Activated T-cell treated with anti-CD3 and anti-CD28 coated beads, Interleukin-2, amount 50 U/mL, for 72 hours (primary cell): ENCODE results near the gene USP36. TPM values are rescaled to one million over a fixed set of nuclear protein-coding genes. Genes with fewer than 3 reads are reported as not detected.

ENCODE experiments used
- ATAC-seq, 2 donors: fragments of 150-1000 bp; cut with Tn5 transposase; replicated peaks in 1 of 2; 2 replicates each; pipeline ENCODE4 v1.10.0; 2021; ENCODE audit warnings: moderate library complexity in 2 of 2, mild to moderate bottlenecking in 1 of 2
- DNase-seq, 2 donors: peaks; one replicate each; pipeline ENCODE4 v3.0.0; 2021 to 2022; ENCODE audit warnings: mixed read lengths in 1 of 2
- H3K27ac Mint-ChIP-seq: one replicate; pipeline ENCODE4 v1.8.0; 2022; ENCODE audit warnings: mild to moderate bottlenecking, moderate library complexity, mixed read lengths
- H3K27me3 Mint-ChIP-seq: one replicate; pipeline ENCODE4 v1.8.0; 2022; ENCODE audit warnings: low read depth, mixed read lengths
- H3K36me3 Mint-ChIP-seq, 2 donors: one replicate each; pipeline ENCODE4 v1.8.0; 2022; ENCODE audit warnings: mixed read lengths in 2 of 2, mild to moderate bottlenecking in 1 of 2; ENCODE audit not compliant: insufficient read depth in 2 of 2
- H3K4me1 Mint-ChIP-seq: one replicate; pipeline ENCODE4 v1.8.0; 2022; ENCODE audit warnings: low read depth, mixed read lengths
- H3K4me3 Mint-ChIP-seq, 2 donors: one replicate each; pipeline ENCODE4 v1.8.0; 2022; ENCODE audit warnings: mild to moderate bottlenecking in 2 of 2, mixed read lengths in 2 of 2, moderate library complexity in 2 of 2
- H3K9me3 Mint-ChIP-seq, 2 donors: one replicate each; pipeline ENCODE4 v1.8.0; 2022; ENCODE audit warnings: mixed read lengths in 2 of 2
- total RNA-seq, 2 donors: library from RNA; stranded (reverse); gene quantifications; one replicate each; pipeline ENCODE4 v1.2.3, GENCODE V29; 2022

USP36 gene
- total RNA-seq, 2 donors from 2014 or later, result 113 to 124 TPM

DNA sequence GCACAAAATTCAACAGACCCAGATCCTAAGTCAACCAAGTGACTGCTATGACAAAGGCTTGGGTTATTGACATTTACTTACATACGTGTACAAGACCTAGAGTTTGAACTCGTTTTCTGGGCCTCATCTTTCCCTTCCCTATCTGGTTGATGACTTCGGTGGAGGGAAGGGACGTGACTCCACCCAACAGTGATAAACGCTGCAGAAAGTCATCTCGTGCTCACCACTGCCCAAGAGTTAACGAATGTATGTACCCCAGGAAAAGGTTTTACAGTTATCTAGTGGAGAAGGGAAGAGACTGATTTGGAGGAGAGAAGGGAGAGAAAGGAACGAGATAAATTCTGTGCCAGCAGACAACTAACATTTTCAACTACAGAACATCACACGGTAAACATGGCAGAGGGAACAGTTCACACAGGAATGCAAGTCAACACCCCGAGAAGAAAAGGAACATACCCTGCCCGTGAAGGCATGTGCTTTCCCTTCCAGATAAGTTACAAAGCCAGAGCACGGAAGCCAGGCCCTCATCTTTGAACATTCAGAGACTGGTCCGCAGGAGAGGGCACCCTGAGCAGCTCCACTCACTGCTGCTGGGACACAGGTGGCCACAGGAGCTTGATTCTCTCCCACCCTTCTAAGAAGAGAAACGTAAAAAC is 44.6 kb downstream of the USP36 start:
- H3K9me3 Mint-ChIP-seq, result no peaks in the 10 kb centered on the region
- DNase-seq (no peak), ATAC-seq (no peak)
- H3K4me3 Mint-ChIP-seq, result no peak overlapping the region
- H3K27me3 Mint-ChIP-seq, result no peaks in the 10 kb centered on the region
- H3K4me1 Mint-ChIP-seq, result peaks cover 43% of the 10 kb centered on the region
- H3K27ac Mint-ChIP-seq, result no peak overlapping the region
- H3K36me3 Mint-ChIP-seq, result peaks cover 13 to 37% of the 10 kb centered on the region in 2 donors

DNA sequence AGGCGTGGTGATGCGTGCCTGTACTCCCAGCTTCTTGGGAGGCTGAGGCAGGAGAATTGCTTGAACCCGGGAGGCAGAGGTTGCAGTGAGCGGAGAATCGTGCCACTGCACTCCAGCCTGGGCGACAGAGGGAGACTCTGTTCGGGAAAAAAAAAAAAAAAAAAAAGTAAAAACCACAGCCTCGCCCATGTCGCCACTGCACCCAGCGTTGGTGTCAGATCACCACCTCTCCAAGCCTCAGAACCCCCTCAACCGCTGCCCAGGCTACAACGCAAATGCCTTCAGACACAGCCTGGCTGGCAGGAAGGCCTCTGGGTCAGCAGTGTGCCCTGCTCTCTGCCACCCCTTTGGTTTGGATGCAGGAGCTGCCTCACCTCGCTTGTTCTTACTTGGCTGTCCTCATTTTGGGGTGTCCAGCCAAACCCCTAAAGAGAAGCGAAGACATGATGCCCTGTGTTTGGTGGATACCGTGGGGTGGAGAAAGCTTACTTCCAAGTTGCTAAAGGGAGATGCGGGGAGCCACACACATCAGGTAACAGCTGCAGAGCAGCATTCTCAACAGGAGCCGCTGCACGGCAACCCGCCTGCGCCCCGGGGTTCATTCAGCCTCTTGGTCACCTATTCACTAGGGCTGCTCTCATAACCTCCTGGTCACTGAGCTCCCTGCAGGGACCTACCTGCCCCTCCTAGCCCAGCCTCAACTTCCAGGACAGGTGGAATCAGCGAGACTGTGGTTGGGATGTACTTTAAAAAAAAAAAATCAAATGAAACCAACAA is 45.6 kb downstream of the USP36 start:
- H3K27ac Mint-ChIP-seq, result no peak overlapping the region
- no peaks in the 10 kb centered on the region for H3K9me3 Mint-ChIP-seq
- ATAC-seq (no peak), DNase-seq (no peak)
- H3K36me3 Mint-ChIP-seq, result peaks cover 13 to 35% of the 10 kb centered on the region in 2 donors
- no peak overlapping the region for H3K4me3 Mint-ChIP-seq
- peaks cover 46% of the 10 kb centered on the region for H3K4me1 Mint-ChIP-seq
- H3K27me3 Mint-ChIP-seq, result no peaks in the 10 kb centered on the region

GRCh38 chr17:78794399-78794798 is 46.2 kb downstream of the USP36 start:
- peak overlapping the region; percentile 1 for H3K27ac Mint-ChIP-seq
- H3K36me3 Mint-ChIP-seq, result peaks cover 13 to 31% of the 10 kb centered on the region in 2 donors
- ATAC-seq, result no peak
- no peaks in the 10 kb centered on the region for H3K9me3 Mint-ChIP-seq
- peaks cover 46% of the 10 kb centered on the region for H3K4me1 Mint-ChIP-seq
- no peak overlapping the region for H3K4me3 Mint-ChIP-seq
- no peak for DNase-seq
- H3K27me3 Mint-ChIP-seq, result no peaks in the 10 kb centered on the region

- H3K27ac Mint-ChIP-seq, result peak overlapping the region; percentile 1
- H3K36me3 Mint-ChIP-seq, result peaks cover 11 to 28% of the 10 kb centered on the region in 2 donors
- ATAC-seq, result no peak
- H3K9me3 Mint-ChIP-seq, result no peaks in the 10 kb centered on the region
- H3K27me3 Mint-ChIP-seq, result no peaks in the 10 kb centered on the region
- no peak overlapping the region for H3K4me3 Mint-ChIP-seq
- peaks cover 43% of the 10 kb centered on the region for H3K4me1 Mint-ChIP-seq
- DNase-seq, result no peak
These were observed 46.6 kb downstream of the USP36 start for GRCh38 chr17:78793968-78794367.

GRCh38 chr17:78793415-78793814 is 47.2 kb downstream of the USP36 start:
- H3K9me3 Mint-ChIP-seq, result no peaks in the 10 kb centered on the region
- no peaks in the 10 kb centered on the region for H3K27me3 Mint-ChIP-seq
- no peak for ATAC-seq
- peaks cover 37% of the 10 kb centered on the region for H3K4me1 Mint-ChIP-seq
- H3K4me3 Mint-ChIP-seq, result no peak overlapping the region
- DNase-seq, result no peak
- peaks cover 8 to 23% of the 10 kb centered on the region in 2 donors for H3K36me3 Mint-ChIP-seq
- no peak overlapping the region for H3K27ac Mint-ChIP-seq

- ATAC-seq (peak in 1 of 2 donors; percentile 7), DNase-seq (no peak)
- Mint-ChIP-seq H3K4me1 (peaks cover 43% of the 10 kb centered on the region), H3K4me3 (no peak overlapping the region), H3K36me3 (peaks cover 2 to 21% of the 10 kb centered on the region in 2 donors), H3K27ac (peak overlapping the region; percentile 84), H3K9me3 (no peaks in the 10 kb centered on the region), H3K27me3 (no peaks in the 10 kb centered on the region)
These were observed 48.5 kb downstream of the USP36 start for GRCh38 chr17:78791840-78792709.

GRCh38 chr17:78790552-78790951 is 50.1 kb downstream of the USP36 start:
- peak overlapping the region; percentile 69 for H3K27ac Mint-ChIP-seq
- H3K4me1 Mint-ChIP-seq, result peaks cover 51% of the 10 kb centered on the region
- no peaks in the 10 kb centered on the region for H3K9me3 Mint-ChIP-seq
- no peaks in the 10 kb centered on the region for H3K27me3 Mint-ChIP-seq
- H3K36me3 Mint-ChIP-seq, result peaks cover 0 to 12% of the 10 kb centered on the region in 2 donors
- peak overlapping the region; percentile 3 to 59 for H3K4me3 Mint-ChIP-seq
- ATAC-seq (no peak), DNase-seq (no peak)

- ATAC-seq (peak; percentile 12 to 23), DNase-seq (no peak)
- Mint-ChIP-seq H3K9me3 (no peaks in the 10 kb centered on the region), H3K4me1 (peaks cover 59% of the 10 kb centered on the region), H3K36me3 (peaks cover 0 to 12% of the 10 kb centered on the region in 2 donors), H3K27ac (peak overlapping the region; percentile 69), H3K4me3 (peak overlapping the region; percentile 3 to 59), H3K27me3 (no peaks in the 10 kb centered on the region)
These were observed 50.9 kb downstream of the USP36 start for GRCh38 chr17:78789663-78790181.

DNA sequence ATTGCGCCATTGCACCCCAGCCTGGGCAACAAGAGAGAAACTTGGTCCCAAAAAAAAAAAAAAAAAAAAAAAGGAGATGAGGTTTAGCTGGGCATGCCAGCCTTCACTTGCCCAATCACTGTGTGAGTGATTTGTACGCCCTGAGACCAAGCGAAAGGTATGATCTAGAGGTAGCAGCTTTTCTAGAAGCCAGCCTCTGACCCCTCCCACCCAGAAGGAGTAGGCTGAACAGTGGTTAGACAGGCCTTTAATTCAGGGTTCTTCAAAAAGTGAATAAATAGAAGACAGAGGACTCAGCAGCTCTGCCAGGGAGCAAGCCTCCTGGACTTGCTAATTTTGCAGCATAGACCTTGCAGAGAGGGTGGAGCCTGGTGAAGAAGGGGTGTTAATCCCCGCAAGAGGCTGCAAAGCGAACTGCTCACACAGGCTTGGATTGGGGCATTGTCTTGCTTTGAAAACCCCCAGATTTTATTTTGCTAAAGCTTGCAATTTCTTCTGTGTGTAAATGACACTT is 51.4 kb downstream of the USP36 start:
- Mint-ChIP-seq H3K4me3 (peak overlapping the region in 1 of 2 donors; percentile 59), H3K4me1 (peaks cover 61% of the 10 kb centered on the region), H3K36me3 (peaks cover 0 to 9% of the 10 kb centered on the region in 2 donors), H3K27ac (no peak overlapping the region), H3K9me3 (no peaks in the 10 kb centered on the region), H3K27me3 (no peaks in the 10 kb centered on the region)
- DNase-seq (no peak), ATAC-seq (peak; percentile 25 to 27)

- Mint-ChIP-seq H3K36me3 (peaks cover 0 to 5% of the 10 kb centered on the region in 2 donors), H3K4me1 (peaks cover 62% of the 10 kb centered on the region), H3K27me3 (no peaks in the 10 kb centered on the region), H3K4me3 (no peak overlapping the region), H3K27ac (peak overlapping the region; percentile 24), H3K9me3 (no peaks in the 10 kb centered on the region)
- DNase-seq (no peak), ATAC-seq (no peak)
These were observed 52.2 kb downstream of the USP36 start for GRCh38 chr17:78788451-78788850.

- H3K4me1 Mint-ChIP-seq, result peaks cover 71% of the 10 kb centered on the region
- ATAC-seq, result peak in 1 of 2 donors; percentile 29
- H3K36me3 Mint-ChIP-seq, result peaks cover 0 to 5% of the 10 kb centered on the region in 2 donors
- DNase-seq, result no peak
- peak overlapping the region; percentile 58 for H3K27ac Mint-ChIP-seq
- no peaks in the 10 kb centered on the region for H3K27me3 Mint-ChIP-seq
- H3K4me3 Mint-ChIP-seq, result no peak overlapping the region
- H3K9me3 Mint-ChIP-seq, result no peaks in the 10 kb centered on the region
These were observed 53.2 kb downstream of the USP36 start for GRCh38 chr17:78787444-78787843.

GRCh38 chr17:78785663-78786057 is 55.0 kb downstream of the USP36 start:
- no peak for DNase-seq
- Mint-ChIP-seq H3K9me3 (no peaks in the 10 kb centered on the region), H3K27ac (no peak overlapping the region), H3K36me3 (peaks cover 0 to 7% of the 10 kb centered on the region in 2 donors), H3K27me3 (no peaks in the 10 kb centered on the region), H3K4me3 (no peak overlapping the region), H3K4me1 (peaks cover 59% of the 10 kb centered on the region)
- ATAC-seq, result no peak
